Measurements from ENCODE around the gene SFXN1.

- TF ChIP-seq CTCF (IDR thresholded peaks at IDR 0.05; ENCODE audit: insufficient read depth, low read depth, low read length): no peak
- no peak for TF ChIP-seq EZH2 (IDR thresholded peaks at IDR 0.05; ENCODE audit: insufficient read depth, low read length)
Observed at GRCh38 chr5:175494264-175495183, 16.2 kb downstream of the SFXN1 start.
